22Rv1 (cell line): ENCODE data around the gene SLC2A11.

Experiments used
- H3K27ac ChIP-seq: fragments of 450-650 bp; 2 replicates; pipeline ENCODE4 v1.5.1; 2017
- ZFX ChIP-seq: fragments of 450-650 bp; IDR thresholded peaks from 2 replicates; pipeline ENCODE4 v1.6.1; 2017; ENCODE audit warnings: antibody characterized with exemption, borderline replicate concordance
- TF ChIP-seq, protein P1 (sequence below): fragments of 450-650 bp; IDR thresholded peaks from 2 replicates; pipeline ENCODE4 v1.5.1; 2017; ENCODE audit warnings: mild to moderate bottlenecking

Gene SLC2A11

DNA sequence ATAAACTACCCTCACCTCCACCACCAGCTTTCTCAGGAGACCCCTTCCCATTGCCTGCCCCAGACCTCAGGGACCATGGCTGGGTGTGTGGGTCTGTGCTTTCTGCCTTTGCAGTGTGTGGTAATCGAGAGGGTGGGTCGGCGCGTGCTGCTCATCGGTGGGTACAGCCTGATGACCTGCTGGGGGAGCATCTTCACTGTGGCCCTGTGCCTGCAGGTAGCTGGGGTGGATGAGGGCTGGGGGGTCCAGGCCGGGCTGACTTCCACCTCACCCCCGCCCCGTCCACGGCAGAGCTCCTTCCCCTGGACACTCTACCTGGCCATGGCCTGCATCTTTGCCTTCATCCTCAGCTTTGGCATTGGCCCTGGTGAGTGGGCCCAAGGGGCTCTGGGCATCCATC is 26.0 kb downstream of the SLC2A11 start:
- TF ChIP-seq ZFX, result no peak
- TF ChIP-seq, protein P1, sequence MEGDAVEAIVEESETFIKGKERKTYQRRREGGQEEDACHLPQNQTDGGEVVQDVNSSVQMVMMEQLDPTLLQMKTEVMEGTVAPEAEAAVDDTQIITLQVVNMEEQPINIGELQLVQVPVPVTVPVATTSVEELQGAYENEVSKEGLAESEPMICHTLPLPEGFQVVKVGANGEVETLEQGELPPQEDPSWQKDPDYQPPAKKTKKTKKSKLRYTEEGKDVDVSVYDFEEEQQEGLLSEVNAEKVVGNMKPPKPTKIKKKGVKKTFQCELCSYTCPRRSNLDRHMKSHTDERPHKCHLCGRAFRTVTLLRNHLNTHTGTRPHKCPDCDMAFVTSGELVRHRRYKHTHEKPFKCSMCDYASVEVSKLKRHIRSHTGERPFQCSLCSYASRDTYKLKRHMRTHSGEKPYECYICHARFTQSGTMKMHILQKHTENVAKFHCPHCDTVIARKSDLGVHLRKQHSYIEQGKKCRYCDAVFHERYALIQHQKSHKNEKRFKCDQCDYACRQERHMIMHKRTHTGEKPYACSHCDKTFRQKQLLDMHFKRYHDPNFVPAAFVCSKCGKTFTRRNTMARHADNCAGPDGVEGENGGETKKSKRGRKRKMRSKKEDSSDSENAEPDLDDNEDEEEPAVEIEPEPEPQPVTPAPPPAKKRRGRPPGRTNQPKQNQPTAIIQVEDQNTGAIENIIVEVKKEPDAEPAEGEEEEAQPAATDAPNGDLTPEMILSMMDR, result no peak
- H3K27ac ChIP-seq, result no peak overlapping the region

DNA sequence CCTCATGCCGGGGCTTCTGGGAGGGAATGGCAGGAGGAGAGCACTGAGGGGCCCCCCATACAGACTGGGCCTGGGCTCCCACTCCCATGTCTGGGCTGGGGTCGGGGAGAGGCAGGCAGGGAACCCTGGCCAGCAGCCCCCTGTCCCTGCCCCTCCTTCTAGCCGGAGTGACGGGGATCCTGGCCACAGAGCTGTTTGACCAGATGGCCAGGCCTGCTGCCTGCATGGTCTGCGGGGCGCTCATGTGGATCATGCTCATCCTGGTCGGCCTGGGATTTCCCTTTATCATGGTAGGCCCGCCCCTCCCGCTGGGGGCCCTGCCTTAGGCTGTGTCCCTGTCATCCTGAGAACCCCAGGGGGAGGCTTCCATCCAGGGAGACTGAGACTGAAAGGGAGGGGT is 26.5 kb downstream of the SLC2A11 start:
- no peak overlapping the region for H3K27ac ChIP-seq
- no peak for TF ChIP-seq ZFX
- TF ChIP-seq, protein P1, result no peak

DNA sequence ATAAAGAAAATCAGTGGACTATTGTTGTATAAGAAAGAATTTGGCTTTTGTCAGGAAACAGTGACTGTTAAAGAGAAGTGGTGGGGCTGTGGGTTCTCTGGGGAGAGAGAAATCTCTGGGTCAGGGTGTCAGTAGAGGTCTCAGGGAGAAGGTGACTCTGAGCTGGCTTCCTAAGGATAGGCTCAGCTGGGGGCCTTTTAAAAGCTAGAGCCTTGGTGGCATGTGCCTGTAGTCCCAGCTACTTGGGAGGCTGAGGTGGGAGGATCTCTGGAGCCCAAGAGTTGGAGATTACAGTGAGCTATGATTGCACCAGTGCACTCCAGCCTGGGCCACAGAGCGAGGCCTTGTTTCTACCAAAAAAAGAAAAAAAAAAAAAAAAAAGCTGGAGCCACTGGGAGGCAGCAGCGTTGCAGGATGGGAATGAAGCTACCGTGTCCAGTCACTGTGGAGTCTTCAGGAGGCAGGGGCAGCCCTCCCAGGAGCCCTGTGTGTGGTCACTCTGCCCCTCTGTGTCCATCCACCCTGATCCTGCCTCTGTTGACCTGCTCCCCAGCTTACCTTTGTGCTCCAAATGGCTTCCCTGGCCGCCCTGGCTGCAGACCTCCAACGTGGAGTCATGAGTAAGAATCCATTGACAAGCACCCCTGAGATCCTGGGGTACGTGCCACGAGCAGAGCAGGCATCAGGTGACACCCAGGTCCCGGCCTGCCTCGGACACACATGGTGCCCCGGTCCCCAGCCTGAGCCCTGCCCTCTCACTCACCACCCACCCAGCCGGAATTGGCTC is 31.1 kb downstream of the SLC2A11 start:
- TF ChIP-seq, protein P1, result peak; percentile 14; the same call in 1 of the 2 replicates
- no peak for TF ChIP-seq ZFX

DNA sequence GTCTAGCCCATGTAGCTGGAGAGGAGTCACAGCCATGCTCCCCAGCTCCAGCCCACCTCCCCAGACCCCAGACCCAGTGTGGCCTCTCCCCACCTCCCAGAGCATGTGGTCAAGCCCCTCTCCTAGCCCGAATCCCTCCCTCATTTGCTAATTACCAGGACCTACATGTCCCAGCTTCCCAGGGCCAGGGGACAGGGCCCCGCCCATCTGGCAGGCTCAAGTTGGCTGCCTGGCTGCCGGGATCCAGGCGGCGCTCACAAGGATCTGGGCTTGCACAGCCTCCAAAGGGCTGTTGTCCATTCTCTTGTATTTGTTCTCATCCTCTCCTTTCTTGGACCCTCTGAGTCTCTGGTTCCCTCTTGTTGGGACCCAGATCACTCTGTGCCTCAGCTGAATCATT is 31.9 kb downstream of the SLC2A11 start:
- no peak for TF ChIP-seq ZFX
- TF ChIP-seq, protein P1, result no peak
- H3K27ac ChIP-seq, result no peak overlapping the region

More for the DNA sequence above, 31.1 kb downstream of the SLC2A11 start:
- no peak overlapping the region for H3K27ac ChIP-seq

DNA sequence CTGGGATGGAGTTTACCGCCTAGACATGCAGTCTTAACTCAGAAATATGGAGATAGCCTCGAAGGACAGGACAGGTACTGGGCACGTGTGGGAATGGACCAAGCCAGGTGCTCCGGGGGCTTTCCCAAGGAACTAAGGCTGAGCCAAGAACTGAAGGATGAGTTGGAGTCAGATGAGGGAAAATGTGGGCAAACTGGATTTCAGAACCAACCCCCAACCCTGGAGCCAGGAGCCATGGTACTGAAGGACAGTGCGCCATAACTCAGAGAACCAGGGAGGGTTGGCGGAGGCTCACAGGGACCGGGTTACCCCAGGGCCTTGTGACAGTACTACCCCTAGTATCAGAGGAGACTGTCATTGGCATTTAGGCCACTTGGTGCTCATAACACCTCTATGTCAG is 34.1 kb downstream of the SLC2A11 start:
- TF ChIP-seq ZFX, result no peak
- TF ChIP-seq, protein P1, result no peak
- H3K27ac ChIP-seq, result no peak overlapping the region

DNA sequence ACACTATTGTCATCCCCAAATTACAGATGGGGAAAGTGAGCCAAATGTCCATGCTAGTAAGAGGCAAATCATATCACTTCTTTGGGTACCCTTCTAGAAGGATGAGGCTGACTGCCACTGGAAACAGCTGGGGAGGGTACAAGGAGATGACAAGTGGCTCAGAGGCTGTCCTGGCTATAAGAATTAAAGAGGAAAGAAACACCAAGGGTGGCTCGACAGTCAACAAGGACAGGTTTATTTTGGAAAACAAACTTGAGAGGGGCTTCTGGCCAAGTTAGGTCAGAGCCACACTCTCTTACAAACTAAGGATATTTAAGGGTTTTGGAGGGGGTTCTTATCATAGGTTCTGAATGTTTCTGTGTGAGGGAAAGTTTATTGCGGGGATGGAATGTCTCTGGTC is 34.5 kb downstream of the SLC2A11 start:
- peak overlapping the region; percentile 98 for H3K27ac ChIP-seq
- TF ChIP-seq, protein P1, result no peak
- no peak for TF ChIP-seq ZFX

DNA sequence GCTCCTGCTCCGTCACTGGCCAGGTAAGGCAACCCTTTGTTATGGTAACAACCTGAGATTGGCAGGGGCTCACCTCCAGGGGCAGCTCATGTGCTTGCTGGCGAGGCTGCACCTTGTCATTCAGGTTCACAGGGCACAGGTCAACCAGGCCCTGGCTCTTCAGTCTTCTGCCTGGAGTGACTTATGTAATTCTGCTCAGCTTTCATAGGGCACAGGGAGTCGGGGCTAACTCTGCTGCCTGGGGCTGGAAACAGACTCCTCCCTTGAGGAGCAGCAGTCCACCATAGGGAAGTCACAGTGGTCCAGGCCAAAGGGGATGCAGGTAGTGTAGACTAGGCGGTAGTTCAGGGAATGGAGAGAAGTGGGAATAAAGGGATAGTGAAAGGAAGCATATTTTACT is 35.0 kb downstream of the SLC2A11 start:
- H3K27ac ChIP-seq, result peak overlapping the region; percentile 98
- TF ChIP-seq, protein P1, result no peak
- TF ChIP-seq ZFX, result no peak
